Liver (tissue), 9 donors: Measurements from ENCODE around the gene THAP3. TPM values are rescaled to one million over a fixed set of nuclear protein-coding genes. Genes with fewer than 3 reads are reported as not detected.

Experiments
- DNase-seq: peaks from one replicate; pipeline ENCODE4 v3.0.0-alpha.2; 2017; ENCODE audit warnings: low spot score
- H3K27ac ChIP-seq, 2 donors: one replicate each; pipeline ENCODE4 v1.7.0; 2013; ENCODE audit warnings: inconsistent platforms in 2 of 2, low read length in 2 of 2, control low read depth in 1 of 2, low read depth in 1 of 2, mild to moderate bottlenecking in 1 of 2
- H3K27me3 ChIP-seq, 4 donors: one replicate each; pipeline versions ENCODE4 v1.6.1 to v1.7.0; 2013; ENCODE audit warnings: low read length in 3 of 4, inconsistent platforms in 1 of 4, mild to moderate bottlenecking in 1 of 4, moderate library complexity in 1 of 4; ENCODE audit not compliant: control insufficient read depth in 4 of 4, insufficient read depth in 4 of 4
- H3K36me3 ChIP-seq, 4 donors: one replicate each; pipeline versions ENCODE4 v1.6.1 to v1.7.0; 2013; ENCODE audit warnings: low read length in 3 of 4, mild to moderate bottlenecking in 3 of 4, low read depth in 1 of 4, moderate library complexity in 1 of 4; ENCODE audit not compliant: control insufficient read depth in 4 of 4, insufficient read depth in 3 of 4
- H3K4me1 ChIP-seq, 4 donors: one replicate each; pipeline versions ENCODE4 v1.6.1 to v1.7.0; 2013; ENCODE audit warnings: low read length in 3 of 4, mild to moderate bottlenecking in 3 of 4, moderate library complexity in 1 of 4; ENCODE audit not compliant: control insufficient read depth in 4 of 4, insufficient read depth in 4 of 4
- H3K4me3 ChIP-seq, 3 donors: one replicate each; pipeline versions ENCODE4 v1.6.1 to v1.7.0; 2013; ENCODE audit warnings: low read length in 3 of 3, control low read depth in 1 of 3, low read depth in 1 of 3, mild to moderate bottlenecking in 1 of 3
- H3K9ac ChIP-seq, 2 donors: one replicate each; pipeline ENCODE4 v1.7.0; 2013; ENCODE audit warnings: low read length in 2 of 2, mild to moderate bottlenecking in 2 of 2, moderate library complexity in 2 of 2, control low read depth in 1 of 2, low read depth in 1 of 2
- H3K9me3 ChIP-seq, 4 donors: one replicate each; pipeline versions ENCODE4 v1.6.1 to v1.7.0; 2013; ENCODE audit warnings: low read length in 3 of 4; ENCODE audit not compliant: control insufficient read depth in 4 of 4
- ATF3 ChIP-seq: IDR thresholded peaks from 2 replicates; pipeline ENCODE4 v1.6.1; 2016; ENCODE audit warnings: antibody characterized with exemption
- CTCF ChIP-seq: fragments of 150-350 bp; IDR thresholded peaks from 2 replicates; pipeline ENCODE4 v1.5.1; 2017; ENCODE audit warnings: improper control_type of control experiment, low read depth, low read length; ENCODE audit not compliant: missing input control
- EGR1 ChIP-seq, 2 donors: IDR thresholded peaks; 2 replicates each; pipeline ENCODE4 v1.6.1; 2016 to 2018; ENCODE audit warnings: antibody characterized with exemption in 2 of 2, low read depth in 2 of 2
- FOXA1 ChIP-seq: IDR thresholded peaks from 2 replicates; pipeline ENCODE4 v1.6.1; 2016; ENCODE audit warnings: antibody characterized with exemption
- FOXA2 ChIP-seq: IDR thresholded peaks from 2 replicates; pipeline ENCODE4 v1.6.1; 2016; ENCODE audit warnings: antibody characterized with exemption
- GABPA ChIP-seq, 2 donors: IDR thresholded peaks in 1 of 2; conservative IDR thresholded peaks in 1 of 2; 2 replicates each; pipeline ENCODE4 v1.6.1; 2016; ENCODE audit warnings: antibody characterized with exemption in 2 of 2, mild to moderate bottlenecking in 1 of 2, moderate library complexity in 1 of 2
- HNF4A ChIP-seq, 2 donors: conservative IDR thresholded peaks; 2 replicates each; pipeline ENCODE4 v1.6.1; 2016; ENCODE audit warnings: antibody characterized with exemption in 2 of 2, mild to moderate bottlenecking in 2 of 2
- HNF4G ChIP-seq: IDR thresholded peaks from 2 replicates; pipeline ENCODE4 v1.6.1; 2016; ENCODE audit warnings: antibody characterized with exemption
- JUND ChIP-seq, 2 donors: IDR thresholded peaks; 2 replicates each; pipeline ENCODE4 v1.6.1; 2016; ENCODE audit warnings: antibody characterized with exemption in 2 of 2
- MAX ChIP-seq: IDR thresholded peaks from 2 replicates; pipeline ENCODE4 v1.6.1; 2016; ENCODE audit warnings: antibody characterized with exemption
- NR2F2 ChIP-seq: IDR thresholded peaks from 2 replicates; pipeline ENCODE4 v1.6.1; 2016; ENCODE audit warnings: antibody characterized with exemption
- RAD21 ChIP-seq, 2 donors: IDR thresholded peaks; 2 replicates each; pipeline ENCODE4 v1.6.1; 2016; ENCODE audit warnings: antibody characterized with exemption in 2 of 2, mild to moderate bottlenecking in 2 of 2
- REST ChIP-seq: IDR thresholded peaks from 2 replicates; pipeline ENCODE4 v1.6.1; 2016; ENCODE audit warnings: antibody characterized with exemption, mild to moderate bottlenecking
- RXRA ChIP-seq, 2 donors: IDR thresholded peaks; 2 replicates each; pipeline ENCODE4 v1.6.1; 2017 to 2018; ENCODE audit warnings: antibody characterized with exemption in 2 of 2, mild to moderate bottlenecking in 1 of 2
- SP1 ChIP-seq: IDR thresholded peaks from 2 replicates; pipeline ENCODE4 v1.6.1; 2018; ENCODE audit warnings: antibody characterized with exemption, mild to moderate bottlenecking
- TAF1 ChIP-seq: conservative IDR thresholded peaks from 2 replicates; pipeline ENCODE4 v1.6.1; 2016; ENCODE audit warnings: antibody characterized with exemption, mild to moderate bottlenecking
- YY1 ChIP-seq: IDR thresholded peaks from 2 replicates; pipeline ENCODE4 v1.6.1; 2016; ENCODE audit warnings: antibody characterized with exemption, mild to moderate bottlenecking
- ZBTB33 ChIP-seq: IDR thresholded peaks from 2 replicates; pipeline ENCODE4 v1.6.1; 2016; ENCODE audit warnings: antibody characterized with exemption
- WGBS: extraction: QIAGEN DNeasy Blood & Tissue Kit; methylation state at CpG from one replicate; pipeline ENCODE4 v1.1.7; 2013; 5-methylcytosine and 5-hydroxymethylcytosine counted together
- polyA plus RNA-seq, 2 donors: library from polyadenylated mRNA; stranded (reverse) in 1 of 2; unstranded in 1 of 2; fragments of 200-250 nt in 1 of 2; fragments of >200 nt in 1 of 2; fragmentation: Nextera tagmentation in 1 of 2; extraction: Ambion mirVana in 1 of 2; gene quantifications; one replicate each; pipeline versions ENCODE4 v1.2.1 to v1.2.3, GENCODE V29; 2013 to 2015
- total RNA-seq, 2 donors: library from RNA; depleted of rRNA; stranded (reverse); fragments of >200 nt; gene quantifications; one replicate each; pipeline ENCODE4 v1.2.3, GENCODE V29; 2014
- donor health status: healthy.
- donor health status: healthy.
- donor health status: healthy.
- donor health status: healthy.
- donor health status: healthy.

THAP3 gene
- total and polyA plus RNA-seq, 4 donors: 7.2 to 10.2 (median 8.6) TPM

GRCh38 chr1:6587261-6588005 lies 37.2 kb upstream of the THAP3 start (continued):
- TF ChIP-seq CTCF: no peak

GRCh38 chr1:6588128-6588892 lies 36.4 kb upstream of the THAP3 start:
- H3K27me3 ChIP-seq: no peaks in the 10 kb centered on the region
- peaks cover 1 to 27% (median 7%) of the 10 kb centered on the region in 4 donors for H3K4me1 ChIP-seq
- no peaks in the 10 kb centered on the region for H3K9me3 ChIP-seq
- TF ChIP-seq EGR1 (IDR thresholded peaks at IDR 0.05; ENCODE audit: low read depth in 2 of 2) (no peak), RAD21 (IDR thresholded peaks at IDR 0.05) (peak in 1 of 2 donors; percentile 5)
- peaks cover 16 to 56% (median 29%) of the 10 kb centered on the region in 4 donors for H3K36me3 ChIP-seq
- WGBS: 86% methylated on average over 25 of the region's 25 CpGs
- H3K9ac ChIP-seq: no peak overlapping the region
- no peak overlapping the region for H3K4me3 ChIP-seq
- no peak overlapping the region for H3K27ac ChIP-seq
- no peak for DNase-seq

GRCh38 chr1:6588893-6589520 lies 35.7 kb upstream of the THAP3 start:
- no peak overlapping the region for H3K4me3 ChIP-seq
- no peak for TF ChIP-seq EGR1 (IDR thresholded peaks at IDR 0.05; ENCODE audit: low read depth in 2 of 2)
- TF ChIP-seq TAF1: no peak
- no peak for TF ChIP-seq REST
- TF ChIP-seq MAX: no peak
- no peak for TF ChIP-seq JUND (IDR thresholded peaks at IDR 0.05)
- no peak for TF ChIP-seq GABPA (IDR thresholded peaks at IDR 0.05 in 1 of 2, conservative IDR thresholded peaks at IDR 0.05 in 1 of 2)
- no peak for TF ChIP-seq ZBTB33
- no peak for TF ChIP-seq CTCF
- no peak for TF ChIP-seq SP1
- no peak for TF ChIP-seq NR2F2
- TF ChIP-seq HNF4G: no peak
- TF ChIP-seq HNF4A (conservative IDR thresholded peaks at IDR 0.05): no peak
- TF ChIP-seq FOXA1: no peak
- TF ChIP-seq FOXA2: no peak
- TF ChIP-seq ATF3: no peak
- TF ChIP-seq YY1: no peak
- no peak for TF ChIP-seq RAD21 (IDR thresholded peaks at IDR 0.05)
- no peak for TF ChIP-seq RXRA (IDR thresholded peaks at IDR 0.05)
- no peaks in the 10 kb centered on the region for H3K27me3 ChIP-seq
- 89% methylated on average over 24 of the region's 24 CpGs for WGBS
- H3K27ac ChIP-seq: no peak overlapping the region
- peaks cover 1 to 27% (median 7%) of the 10 kb centered on the region in 4 donors for H3K4me1 ChIP-seq
- no peak overlapping the region for H3K9ac ChIP-seq
- DNase-seq: no peak
- peaks cover 20 to 63% (median 35%) of the 10 kb centered on the region in 4 donors for H3K36me3 ChIP-seq
- no peaks in the 10 kb centered on the region for H3K9me3 ChIP-seq
